GM12873 (cell line): ENCODE measurements around the gene TSC22D3.

ENCODE experiments used
- TF ChIP-seq, protein P1 (sequence below): IDR thresholded peaks from 2 replicates; pipeline ENCODE4 v1.5.1; 2012; ENCODE audit warnings: low read depth, mild to moderate bottlenecking, moderate library complexity, low read length, control low read depth; ENCODE audit not compliant: insufficient read depth; ENCODE audit errors: missing control alignments

The TSC22D3 gene

DNA sequence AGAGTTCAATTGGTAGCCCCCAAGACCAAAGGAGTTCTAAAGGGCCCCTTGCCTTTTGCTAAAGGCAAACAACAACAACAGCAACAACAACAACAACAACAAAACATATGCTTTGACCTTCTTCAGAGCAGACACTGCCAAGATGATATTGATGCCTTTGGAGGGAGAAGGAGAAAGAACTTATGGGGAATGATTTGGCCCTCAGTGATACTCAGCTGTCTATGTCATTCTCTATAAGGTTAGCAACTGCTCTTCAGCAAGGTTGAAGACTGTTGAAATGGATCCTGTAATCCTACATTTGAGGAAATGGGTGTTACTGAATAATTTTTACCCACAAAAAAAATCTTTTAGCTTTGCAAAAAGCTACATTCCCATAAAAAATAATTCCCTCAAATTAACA lies 74.8 kb downstream of the TSC22D3 start:
- TF ChIP-seq, protein P1, sequence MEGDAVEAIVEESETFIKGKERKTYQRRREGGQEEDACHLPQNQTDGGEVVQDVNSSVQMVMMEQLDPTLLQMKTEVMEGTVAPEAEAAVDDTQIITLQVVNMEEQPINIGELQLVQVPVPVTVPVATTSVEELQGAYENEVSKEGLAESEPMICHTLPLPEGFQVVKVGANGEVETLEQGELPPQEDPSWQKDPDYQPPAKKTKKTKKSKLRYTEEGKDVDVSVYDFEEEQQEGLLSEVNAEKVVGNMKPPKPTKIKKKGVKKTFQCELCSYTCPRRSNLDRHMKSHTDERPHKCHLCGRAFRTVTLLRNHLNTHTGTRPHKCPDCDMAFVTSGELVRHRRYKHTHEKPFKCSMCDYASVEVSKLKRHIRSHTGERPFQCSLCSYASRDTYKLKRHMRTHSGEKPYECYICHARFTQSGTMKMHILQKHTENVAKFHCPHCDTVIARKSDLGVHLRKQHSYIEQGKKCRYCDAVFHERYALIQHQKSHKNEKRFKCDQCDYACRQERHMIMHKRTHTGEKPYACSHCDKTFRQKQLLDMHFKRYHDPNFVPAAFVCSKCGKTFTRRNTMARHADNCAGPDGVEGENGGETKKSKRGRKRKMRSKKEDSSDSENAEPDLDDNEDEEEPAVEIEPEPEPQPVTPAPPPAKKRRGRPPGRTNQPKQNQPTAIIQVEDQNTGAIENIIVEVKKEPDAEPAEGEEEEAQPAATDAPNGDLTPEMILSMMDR = no peak

DNA sequence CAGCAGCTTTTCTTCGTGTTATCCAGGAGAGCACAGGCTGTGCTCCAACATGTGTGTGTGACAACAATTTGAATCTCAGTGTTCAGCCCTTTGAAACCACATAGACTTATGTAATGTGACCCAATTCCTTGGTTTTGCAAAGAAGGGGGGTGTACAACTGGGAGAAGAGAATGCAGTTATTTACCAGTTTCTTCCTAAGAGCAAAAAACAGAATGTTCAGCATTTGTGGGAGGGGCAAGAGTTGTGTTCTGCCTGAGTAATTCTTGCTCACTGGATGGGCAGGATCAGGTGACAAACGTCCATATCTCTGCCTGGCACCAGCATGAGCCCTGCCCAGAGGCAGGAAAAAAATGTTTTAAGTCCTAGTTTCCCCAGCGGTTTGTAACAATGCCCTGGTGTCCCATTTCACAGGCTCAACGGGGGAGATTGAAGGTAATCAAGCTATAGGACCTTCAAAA lies 75.2 kb downstream of the TSC22D3 start:
- TF ChIP-seq, protein P1 = no peak

DNA sequence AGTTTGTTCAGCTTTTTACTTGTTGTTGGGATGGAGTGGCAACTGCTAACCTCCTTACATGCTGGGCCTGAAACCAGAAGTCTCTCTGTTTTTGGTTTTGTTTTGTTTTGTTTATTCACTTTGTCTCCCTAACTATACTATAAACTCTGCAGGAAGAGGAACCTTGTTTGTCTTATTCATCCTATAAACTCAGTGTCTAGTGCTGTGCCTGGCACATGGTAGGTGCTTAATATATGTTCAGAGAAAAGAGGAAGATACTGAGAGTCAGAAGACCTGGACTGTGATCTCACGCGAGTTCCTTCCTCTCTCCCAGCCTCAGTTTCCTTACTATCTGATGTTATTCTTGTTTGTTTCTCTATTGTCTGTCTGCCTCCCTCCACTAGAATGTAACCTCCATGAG lies 76.0 kb downstream of the TSC22D3 start:
- TF ChIP-seq, protein P1 = no peak

DNA sequence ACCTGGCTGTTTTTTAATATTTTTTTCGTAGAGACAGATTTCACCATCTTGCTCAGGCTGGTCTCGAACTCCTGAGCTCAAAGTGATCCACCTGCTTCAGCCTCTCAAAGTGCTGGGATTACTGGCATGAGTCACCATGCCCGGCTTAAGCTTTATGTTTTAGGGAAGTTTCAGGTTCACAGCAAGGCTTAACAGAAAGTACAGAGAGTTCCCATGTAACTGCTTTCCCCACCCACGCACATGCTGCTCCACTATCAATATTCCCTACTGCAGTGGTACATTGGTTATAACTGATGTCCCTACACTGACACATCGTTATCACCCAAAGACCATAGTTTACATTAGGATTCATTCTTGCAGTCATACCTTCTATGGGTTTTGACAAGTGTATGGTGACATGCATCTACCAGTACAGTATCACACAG lies 84.6 kb downstream of the TSC22D3 start:
- TF ChIP-seq, protein P1 = no peak

DNA sequence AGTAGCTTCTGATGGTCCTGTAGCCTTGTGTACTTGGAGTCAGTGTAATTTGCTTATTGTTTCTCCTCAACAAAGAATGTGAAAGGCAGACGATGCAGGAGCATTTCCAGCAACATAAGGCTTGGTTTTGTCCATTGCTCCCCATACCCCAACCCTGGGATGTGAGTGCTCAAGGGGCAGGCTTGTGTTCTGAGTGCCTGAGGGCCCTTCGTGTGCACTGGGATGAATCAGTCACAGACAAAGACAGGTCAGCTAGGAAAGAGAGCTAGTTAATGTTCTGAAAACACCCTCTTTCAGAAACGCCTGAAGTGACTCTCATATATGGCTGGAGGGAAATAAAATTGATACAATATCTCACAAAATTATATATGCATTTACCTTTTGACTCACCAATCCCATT lies 88.1 kb downstream of the TSC22D3 start:
- TF ChIP-seq, protein P1 = no peak

DNA sequence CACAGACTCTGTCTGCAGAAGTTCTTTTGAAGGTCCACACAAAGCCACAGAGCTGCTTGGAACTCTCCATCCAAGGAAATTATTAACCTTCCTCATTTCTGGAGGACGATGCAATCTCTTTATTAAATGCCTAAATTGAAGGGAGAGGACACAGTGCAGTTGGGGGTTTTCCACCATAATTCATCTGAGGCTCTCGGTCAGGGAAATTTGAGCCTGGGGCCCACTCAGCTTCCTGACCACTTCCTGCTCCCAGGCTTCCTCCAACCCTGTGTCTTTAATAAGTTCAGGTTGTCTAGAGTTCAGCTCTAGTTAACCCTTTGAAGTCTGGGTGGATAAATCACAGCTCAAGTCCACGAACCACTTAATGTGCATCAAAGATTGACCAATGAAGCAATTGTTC lies 88.8 kb downstream of the TSC22D3 start:
- TF ChIP-seq, protein P1 = no peak

DNA sequence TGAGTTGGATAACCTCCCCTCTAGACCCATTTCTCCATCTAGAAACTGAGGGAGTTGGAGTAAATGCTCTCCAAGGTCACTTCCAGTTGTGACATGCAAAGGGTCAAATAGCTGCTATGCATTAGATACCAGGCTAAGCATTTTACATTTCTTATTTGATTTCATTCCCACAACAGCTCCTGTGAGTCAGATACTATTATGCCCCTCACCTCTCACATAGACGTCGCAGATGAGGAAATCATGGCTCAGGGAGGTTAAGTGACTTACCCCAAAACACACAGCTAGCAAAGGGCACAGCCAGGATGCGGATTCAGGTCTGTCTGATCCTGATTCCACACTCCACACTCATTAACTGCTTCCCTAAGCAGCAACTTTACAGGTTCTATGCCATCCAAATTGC lies 89.6 kb downstream of the TSC22D3 start:
- TF ChIP-seq, protein P1 = no peak
